Esophagus (tissue), 2 donors: Measurements from ENCODE around the gene RGSL1. TPM values are rescaled to one million over a fixed set of nuclear protein-coding genes. Genes with fewer than 3 reads are reported as not detected.

ENCODE experiments used
- H3K27ac ChIP-seq, 2 donors: one replicate each; pipeline ENCODE4 v1.5.1; 2013; ENCODE audit warnings: low read depth in 2 of 2, mild to moderate bottlenecking in 2 of 2, inconsistent platforms in 1 of 2, low read length in 1 of 2, moderate library complexity in 1 of 2
- H3K27me3 ChIP-seq, 2 donors: one replicate each; pipeline ENCODE4 v1.6.1; 2013; ENCODE audit warnings: low read length in 2 of 2, control low read depth in 1 of 2, mild to moderate bottlenecking in 1 of 2; ENCODE audit not compliant: insufficient read depth in 2 of 2, control insufficient read depth in 1 of 2
- H3K36me3 ChIP-seq, 2 donors: one replicate each; pipeline ENCODE4 v1.6.1; 2013; ENCODE audit warnings: low read length in 1 of 2; ENCODE audit not compliant: control insufficient read depth in 2 of 2, insufficient read depth in 2 of 2
- H3K4me1 ChIP-seq, 2 donors: one replicate each; pipeline ENCODE4 v1.6.1; 2013; ENCODE audit warnings: low read length in 1 of 2; ENCODE audit not compliant: control insufficient read depth in 2 of 2, insufficient read depth in 2 of 2
- H3K4me3 ChIP-seq, 2 donors: one replicate each; pipeline ENCODE4 v1.5.1; 2013; ENCODE audit warnings: low read length in 2 of 2, mild to moderate bottlenecking in 2 of 2, low read depth in 1 of 2, moderate library complexity in 1 of 2
- H3K9me3 ChIP-seq, 2 donors: one replicate each; pipeline ENCODE4 v1.6.1; 2013; ENCODE audit warnings: mild to moderate bottlenecking in 2 of 2, low read depth in 1 of 2, low read length in 1 of 2, moderate library complexity in 1 of 2; ENCODE audit not compliant: control insufficient read depth in 2 of 2, insufficient read depth in 1 of 2
- WGBS, 2 donors: extraction: QIAGEN DNeasy Blood & Tissue Kit; methylation state at CpG; one replicate each; pipeline ENCODE4 v1.1.7; 2013; 5-methylcytosine and 5-hydroxymethylcytosine counted together
- polyA plus RNA-seq, 2 donors: library from polyadenylated mRNA; stranded (reverse); fragments of 200-250 nt; gene quantifications; one replicate each; pipeline ENCODE4 v1.2.3, GENCODE V29; 2013
- donor health status: healthy with polysubstance abuse.
- donor health status: Bipolar disorder and iron deficiency.

RGSL1 gene
- polyA plus RNA-seq, 2 donors: 0.14 TPM; not detected in 1

GRCh38 chr1:182569939-182570610, 120.1 kb downstream of the RGSL1 start:
- H3K9me3 ChIP-seq: no peaks in the 10 kb centered on the region
- H3K36me3 ChIP-seq: peaks cover 0 to 4% of the 10 kb centered on the region in 2 donors
- H3K4me1 ChIP-seq: peaks cover 2 to 3% of the 10 kb centered on the region in 2 donors
- no peak overlapping the region for H3K4me3 ChIP-seq
- H3K27me3 ChIP-seq: no peaks in the 10 kb centered on the region
- peak overlapping the region in 1 of 2 donors; percentile 45 for H3K27ac ChIP-seq
- WGBS, 2 donors: 87 to 88% methylated on average over 6 of the region's 6 CpGs

- Histone ChIP-seq H3K9me3 (no peaks in the 10 kb centered on the region), H3K27ac (peak overlapping the region in 1 of 2 donors; percentile 45), H3K27me3 (no peaks in the 10 kb centered on the region), H3K4me3 (no peak overlapping the region), H3K4me1 (peaks cover 2 to 3% of the 10 kb centered on the region in 2 donors), H3K36me3 (peaks cover 0 to 4% of the 10 kb centered on the region in 2 donors)
- WGBS, 2 donors: 67 to 71% methylated on average over 2 of the region's 2 CpGs
Measured at GRCh38 chr1:182570611-182570970, 120.6 kb downstream of the RGSL1 start.

DNA sequence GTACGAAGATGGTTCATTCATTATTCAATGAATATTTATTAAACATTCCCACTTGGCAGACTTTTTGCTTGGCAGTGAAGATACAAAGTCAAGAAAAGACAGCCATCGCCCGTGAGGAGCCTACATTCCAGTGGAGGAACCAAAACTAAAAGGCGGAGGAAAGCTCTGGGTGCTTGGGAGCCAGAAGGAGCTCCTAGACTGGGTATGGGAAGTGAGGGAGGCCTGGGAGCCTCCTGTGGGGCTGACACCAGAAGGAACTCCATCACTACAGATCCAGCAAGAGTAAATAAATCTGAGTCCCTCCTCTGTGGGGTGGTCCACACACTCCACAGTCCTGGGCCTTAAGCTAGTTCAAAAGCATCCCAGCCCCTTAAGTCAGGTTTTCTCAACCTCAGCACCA, 124.2 kb downstream of the RGSL1 start:
- Histone ChIP-seq H3K27me3 (no peaks in the 10 kb centered on the region), H3K27ac (no peak overlapping the region), H3K4me3 (no peak overlapping the region), H3K36me3 (peaks cover 1 to 4% of the 10 kb centered on the region in 2 donors), H3K4me1 (peaks cover 2 to 3% of the 10 kb centered on the region in 2 donors), H3K9me3 (no peaks in the 10 kb centered on the region)
- 87 to 90% methylated on average over 4 of the region's 4 CpGs for WGBS, 2 donors

DNA sequence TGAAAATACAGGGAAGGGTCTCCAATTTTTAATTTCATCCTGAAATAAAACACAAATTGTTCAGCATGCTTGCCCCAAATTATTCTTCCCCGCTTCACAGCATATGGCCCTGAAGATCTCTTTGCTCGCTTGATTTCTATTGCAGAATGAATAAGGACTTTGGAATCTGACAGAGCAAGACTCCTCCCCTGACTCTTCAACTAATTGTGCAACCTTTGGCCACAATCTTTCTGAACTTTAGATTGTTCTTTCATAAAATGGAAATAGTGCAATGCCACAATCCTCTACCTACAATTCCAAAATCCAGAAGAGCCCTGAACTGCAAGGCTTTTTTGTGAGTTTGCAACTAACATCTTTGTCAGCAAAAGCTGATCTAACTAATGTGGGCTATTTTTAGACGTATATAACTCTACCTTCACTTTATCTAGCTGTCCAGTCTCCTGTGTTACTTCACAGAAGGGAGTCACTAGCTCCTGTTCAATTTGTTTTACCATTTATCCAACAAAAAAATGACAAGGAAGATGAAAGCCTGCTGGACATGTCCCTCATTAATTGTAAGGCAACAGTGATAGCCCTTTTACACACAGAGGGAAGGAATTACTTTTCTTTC, 125.7 kb downstream of the RGSL1 start:
- 57 to 69% methylated on average over 3 of the region's 3 CpGs for WGBS, 2 donors
- Histone ChIP-seq H3K27me3 (no peaks in the 10 kb centered on the region), H3K27ac (peak overlapping the region in 1 of 2 donors; percentile 22), H3K4me3 (no peak overlapping the region), H3K36me3 (peaks cover 7 to 10% of the 10 kb centered on the region in 2 donors), H3K9me3 (no peaks in the 10 kb centered on the region), H3K4me1 (peaks cover 2 to 3% of the 10 kb centered on the region in 2 donors)

DNA sequence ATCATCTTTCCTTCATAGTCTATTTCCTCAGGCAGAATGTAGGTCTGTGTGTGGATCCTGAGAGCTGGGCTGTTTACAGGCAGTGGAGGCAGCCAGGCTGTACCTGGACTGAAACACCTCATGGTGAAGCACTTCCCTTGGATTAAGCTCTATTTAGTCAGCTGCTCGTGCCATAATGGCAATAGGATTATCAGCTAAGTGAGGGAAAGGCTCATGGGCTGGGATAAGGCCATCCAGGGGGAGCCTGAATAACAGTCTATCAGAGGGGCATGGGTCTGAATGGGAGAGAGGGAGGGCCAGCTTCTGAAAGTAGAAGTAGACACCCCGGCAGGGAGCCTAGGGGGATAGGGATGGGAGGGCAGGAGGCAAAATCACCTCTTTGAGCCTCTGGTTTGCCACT, 130.8 kb downstream of the RGSL1 start:
- no peak overlapping the region for H3K4me3 ChIP-seq
- H3K9me3 ChIP-seq: no peaks in the 10 kb centered on the region
- H3K27ac ChIP-seq: no peak overlapping the region
- no peaks in the 10 kb centered on the region for H3K27me3 ChIP-seq
- peaks cover 0 to 2% of the 10 kb centered on the region in 2 donors for H3K4me1 ChIP-seq
- WGBS, 2 donors: 87 to 89% methylated on average over 2 of the region's 2 CpGs
- H3K36me3 ChIP-seq: peaks cover 3 to 21% of the 10 kb centered on the region in 2 donors

DNA sequence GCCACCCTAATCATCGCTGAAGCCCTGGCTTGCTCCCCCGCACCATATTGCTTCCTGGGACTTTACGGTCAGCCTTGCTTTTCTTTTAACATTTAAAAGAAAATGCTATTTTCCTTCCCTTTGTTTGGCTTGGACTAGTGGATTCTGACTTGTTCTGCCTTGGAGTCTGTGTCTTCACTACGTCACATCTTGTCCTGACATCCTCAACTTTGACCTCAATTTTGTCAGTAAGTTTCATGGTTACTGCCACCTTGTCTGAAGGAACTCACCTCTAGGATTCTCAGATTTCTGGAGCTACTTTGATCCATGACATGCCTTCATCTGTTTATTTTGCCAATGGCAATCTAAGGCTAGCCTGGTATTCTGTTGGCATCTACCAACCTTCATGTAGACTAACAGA, 134.8 kb downstream of the RGSL1 start:
- Histone ChIP-seq H3K27ac (no peak overlapping the region), H3K9me3 (no peaks in the 10 kb centered on the region), H3K36me3 (peaks cover 3 to 16% of the 10 kb centered on the region in 2 donors), H3K27me3 (no peaks in the 10 kb centered on the region), H3K4me3 (no peak overlapping the region), H3K4me1 (peaks cover 0 to 2% of the 10 kb centered on the region in 2 donors)
- WGBS, 2 donors: 95% methylated on average over 4 of the region's 4 CpGs

- Histone ChIP-seq H3K9me3 (no peaks in the 10 kb centered on the region), H3K27me3 (no peaks in the 10 kb centered on the region), H3K27ac (no peak overlapping the region), H3K4me3 (no peak overlapping the region), H3K4me1 (peaks cover 0 to 2% of the 10 kb centered on the region in 2 donors), H3K36me3 (peaks cover 0 to 12% of the 10 kb centered on the region in 2 donors)
- WGBS, 2 donors: 95 to 97% methylated on average over 11 of the region's 11 CpGs
Measured at GRCh38 chr1:182586380-182586779, 136.4 kb downstream of the RGSL1 start.

GRCh38 chr1:182587093-182587492, 137.1 kb downstream of the RGSL1 start:
- no peaks in the 10 kb centered on the region for H3K27me3 ChIP-seq
- H3K27ac ChIP-seq: no peak overlapping the region
- H3K9me3 ChIP-seq: no peaks in the 10 kb centered on the region
- no peak overlapping the region for H3K4me3 ChIP-seq
- WGBS, 2 donors: 0% methylated on average over 1 of the region's 1 CpG
- H3K36me3 ChIP-seq: peaks cover 0 to 8% of the 10 kb centered on the region in 2 donors
- H3K4me1 ChIP-seq: peaks cover 0 to 2% of the 10 kb centered on the region in 2 donors

DNA sequence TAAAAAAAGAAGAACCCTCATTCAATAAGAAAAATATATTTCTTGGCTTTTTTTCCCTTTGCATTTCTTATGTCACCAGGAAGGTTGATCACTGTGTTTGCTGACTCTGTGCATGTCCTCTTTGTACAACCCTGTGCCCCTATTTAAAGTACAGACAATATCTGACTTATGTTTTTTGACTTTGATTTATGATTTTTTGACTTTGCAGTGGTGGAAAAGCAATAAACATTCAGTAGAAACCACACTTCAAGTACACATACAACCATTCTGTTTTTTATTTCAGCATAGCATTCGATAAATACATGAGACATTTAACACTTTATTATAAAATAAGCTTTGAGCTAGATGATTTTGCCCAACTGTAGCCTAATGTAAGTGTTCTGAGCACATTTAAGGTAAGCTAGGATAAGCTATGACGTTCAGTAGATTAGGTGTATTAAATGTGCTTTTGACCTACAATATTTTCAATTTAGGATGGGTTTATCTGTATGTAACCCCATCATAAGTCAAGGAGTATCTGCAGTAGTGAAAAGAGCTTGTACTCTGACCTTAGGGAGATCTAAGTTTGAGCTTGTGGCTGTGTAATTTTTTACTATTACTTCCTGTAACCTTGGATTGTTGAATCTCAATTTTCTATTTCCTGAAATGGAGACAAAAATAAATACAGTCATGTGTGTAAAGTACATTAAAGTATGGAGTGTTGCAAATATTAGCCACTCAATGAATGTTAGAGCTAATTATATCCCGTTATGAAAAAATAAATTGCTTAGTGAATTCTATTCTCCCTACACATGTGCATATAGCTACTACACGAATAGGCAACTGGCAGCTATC, 137.9 kb downstream of the RGSL1 start:
- 39 to 40% methylated on average over 4 of the region's 4 CpGs for WGBS, 2 donors
- peaks cover 0 to 2% of the 10 kb centered on the region in 2 donors for H3K4me1 ChIP-seq
- H3K9me3 ChIP-seq: no peaks in the 10 kb centered on the region
- H3K27me3 ChIP-seq: no peaks in the 10 kb centered on the region
- peak overlapping the region in 1 of 2 donors; percentile 94 for H3K27ac ChIP-seq
- H3K36me3 ChIP-seq: peaks cover 0 to 2% of the 10 kb centered on the region in 2 donors
- H3K4me3 ChIP-seq: peak overlapping the region; percentile 60 to 81
